ENCODE results near the gene ACTR5. TPM values are rescaled to one million over a fixed set of nuclear protein-coding genes. Genes with fewer than 3 reads are reported as not detected.

Gene ACTR5
- total RNA-seq, 2 experiments from 2014 or later = 7.1 to 7.4 TPM

DNA sequence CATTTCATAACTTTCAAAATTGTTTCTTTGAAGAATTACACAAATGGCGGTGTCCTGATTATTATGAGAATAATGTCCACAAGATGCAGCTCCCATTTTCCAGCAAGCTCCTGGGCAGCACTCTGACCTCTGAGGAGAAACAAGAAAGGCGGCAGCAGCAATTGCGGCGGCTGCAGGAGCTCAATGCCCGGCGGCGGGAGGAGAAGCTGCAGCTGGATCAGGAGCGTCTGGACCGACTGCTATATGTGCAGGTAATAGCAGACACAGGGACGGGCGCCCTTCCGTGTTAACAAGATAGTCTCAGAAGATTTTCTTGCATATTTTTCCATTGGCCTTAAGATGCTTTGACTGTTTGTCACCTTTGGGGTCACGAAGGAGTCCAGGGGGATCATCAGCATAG is 6.7 kb downstream of the ACTR5 start:
- ATAC-seq = no peak
- POLR2A ChIA-PET = no interaction called here
- intact Hi-C loops (cut with micrococcal nuclease) = no loop called here

DNA sequence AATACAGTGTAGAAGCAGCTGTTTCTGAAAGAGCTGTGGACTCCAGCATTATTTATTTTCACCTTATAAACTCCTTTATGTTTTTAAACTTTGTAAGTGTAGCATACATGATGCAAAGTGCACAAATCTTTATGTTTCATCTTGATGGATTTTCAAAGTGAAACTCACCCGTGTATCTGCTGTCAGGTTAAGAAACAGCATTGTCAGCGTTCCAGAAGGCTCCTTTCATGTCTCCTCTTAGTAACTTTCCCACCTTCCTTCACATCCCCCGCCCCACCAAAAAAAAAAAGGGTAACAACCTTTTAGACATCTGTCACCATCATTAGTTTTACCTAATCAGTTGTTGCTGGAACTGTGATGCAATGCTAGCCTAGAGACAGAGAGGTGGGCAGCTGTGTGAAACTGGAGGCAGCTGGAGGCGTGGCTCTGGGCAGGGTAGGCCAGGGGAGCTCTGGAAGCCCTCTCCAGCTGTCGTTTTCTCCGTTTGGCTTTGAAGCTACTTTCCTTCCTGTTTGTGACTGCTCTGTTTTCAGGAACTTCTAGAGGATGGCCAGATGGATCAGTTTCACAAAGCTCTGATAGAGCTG is 7.2 kb downstream of the ACTR5 start:
- CTCF ChIA-PET = interaction anchor here (1.0 to 8.4 kb wide), 3 partner anchors 35 to 110 kb away, joined by 4 to 110 read pairs (median 5); no protein-coding TSS in a partner anchor
- no peaks in the 10 kb centered on the region for H3K27me3 Mint-ChIP-seq
- peaks cover 32% of the 10 kb centered on the region for H3K36me3 Mint-ChIP-seq (ENCODE audit: low read depth)
- POLR2A ChIA-PET = no interaction called here
- no peak overlapping the region for H3K27ac Mint-ChIP-seq
- TF ChIP-seq, protein P1, sequence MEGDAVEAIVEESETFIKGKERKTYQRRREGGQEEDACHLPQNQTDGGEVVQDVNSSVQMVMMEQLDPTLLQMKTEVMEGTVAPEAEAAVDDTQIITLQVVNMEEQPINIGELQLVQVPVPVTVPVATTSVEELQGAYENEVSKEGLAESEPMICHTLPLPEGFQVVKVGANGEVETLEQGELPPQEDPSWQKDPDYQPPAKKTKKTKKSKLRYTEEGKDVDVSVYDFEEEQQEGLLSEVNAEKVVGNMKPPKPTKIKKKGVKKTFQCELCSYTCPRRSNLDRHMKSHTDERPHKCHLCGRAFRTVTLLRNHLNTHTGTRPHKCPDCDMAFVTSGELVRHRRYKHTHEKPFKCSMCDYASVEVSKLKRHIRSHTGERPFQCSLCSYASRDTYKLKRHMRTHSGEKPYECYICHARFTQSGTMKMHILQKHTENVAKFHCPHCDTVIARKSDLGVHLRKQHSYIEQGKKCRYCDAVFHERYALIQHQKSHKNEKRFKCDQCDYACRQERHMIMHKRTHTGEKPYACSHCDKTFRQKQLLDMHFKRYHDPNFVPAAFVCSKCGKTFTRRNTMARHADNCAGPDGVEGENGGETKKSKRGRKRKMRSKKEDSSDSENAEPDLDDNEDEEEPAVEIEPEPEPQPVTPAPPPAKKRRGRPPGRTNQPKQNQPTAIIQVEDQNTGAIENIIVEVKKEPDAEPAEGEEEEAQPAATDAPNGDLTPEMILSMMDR (IDR thresholded peaks at IDR 0.05) = no peak
- no peaks in the 10 kb centered on the region for H3K9me3 Mint-ChIP-seq
- ATAC-seq = no peak
- H3K4me3 Mint-ChIP-seq = no peak overlapping the region
- H3K4me1 Mint-ChIP-seq (ENCODE audit: low read depth) = peaks cover 3% of the 10 kb centered on the region
- DNase-seq = no peak
- intact Hi-C loops (cut with micrococcal nuclease) = no loop called here

More for the DNA sequence above, 6.7 kb downstream of the ACTR5 start:
- Mint-ChIP-seq H3K36me3 (ENCODE audit: low read depth) (peaks cover 30% of the 10 kb centered on the region), H3K4me3 (no peak overlapping the region), H3K9me3 (no peaks in the 10 kb centered on the region), H3K27ac (no peak overlapping the region), H3K27me3 (no peaks in the 10 kb centered on the region), H3K4me1 (ENCODE audit: low read depth) (peaks cover 8% of the 10 kb centered on the region)
- CTCF ChIA-PET = interaction anchor here (1.6 to 8.4 kb wide), 2 partner anchors 35 to 110 kb away, joined by 5 to 110 read pairs; no protein-coding TSS in a partner anchor
- DNase-seq = no peak
- TF ChIP-seq, protein P1 (IDR thresholded peaks at IDR 0.05) = no peak

DNA sequence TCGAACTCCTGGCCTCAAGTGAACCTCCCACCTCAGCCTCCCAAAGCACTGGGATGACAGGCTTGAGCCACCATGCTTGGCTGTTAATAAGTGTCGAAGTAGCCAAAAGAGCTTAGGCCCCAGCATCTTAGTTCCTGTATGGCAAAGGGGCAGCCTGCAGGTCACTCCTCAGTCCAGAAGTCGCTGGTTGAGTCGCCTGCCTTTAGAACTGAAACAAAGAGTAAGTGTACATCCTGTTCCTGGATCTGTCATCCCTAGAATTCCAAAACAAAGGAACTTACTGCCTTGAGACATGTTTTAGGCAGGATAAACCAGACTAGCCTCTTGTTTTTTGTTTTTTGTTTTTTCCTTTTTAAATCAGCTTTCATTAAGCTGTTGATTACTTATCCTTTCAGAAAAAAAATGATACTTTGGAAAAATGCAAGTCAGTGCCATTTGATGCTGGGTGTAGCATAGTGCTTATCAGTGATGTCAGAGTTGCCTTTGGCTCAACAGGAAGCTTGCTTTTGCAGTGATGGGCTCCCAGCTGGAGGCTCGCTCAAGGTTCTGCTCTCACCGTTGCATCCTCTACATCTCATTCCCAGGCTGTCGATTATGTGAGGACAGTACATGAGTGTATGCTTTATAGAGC is 9.0 kb downstream of the ACTR5 start:
- no peak overlapping the region for H3K4me3 Mint-ChIP-seq
- H3K27me3 Mint-ChIP-seq = no peaks in the 10 kb centered on the region
- H3K27ac Mint-ChIP-seq = no peak overlapping the region
- no peaks in the 10 kb centered on the region for H3K4me1 Mint-ChIP-seq (ENCODE audit: low read depth)
- ChIA-PET POLR2A (interaction anchor here (1.1 kb wide), 1 partner anchor 135 kb away, joined by 3 read pairs; no protein-coding TSS in a partner anchor), CTCF (interaction anchor here (0.7 to 1.2 kb wide), 2 partner anchors 136 to 212 kb away, joined by 3 read pairs; no protein-coding TSS in a partner anchor)
- peaks cover 44% of the 10 kb centered on the region for H3K36me3 Mint-ChIP-seq (ENCODE audit: low read depth)
- ATAC-seq (no peak), DNase-seq (no peak)
- TF ChIP-seq, protein P1 (IDR thresholded peaks at IDR 0.05) = no peak
- no peaks in the 10 kb centered on the region for H3K9me3 Mint-ChIP-seq
- intact Hi-C loops (cut with micrococcal nuclease) = no loop called here

DNA sequence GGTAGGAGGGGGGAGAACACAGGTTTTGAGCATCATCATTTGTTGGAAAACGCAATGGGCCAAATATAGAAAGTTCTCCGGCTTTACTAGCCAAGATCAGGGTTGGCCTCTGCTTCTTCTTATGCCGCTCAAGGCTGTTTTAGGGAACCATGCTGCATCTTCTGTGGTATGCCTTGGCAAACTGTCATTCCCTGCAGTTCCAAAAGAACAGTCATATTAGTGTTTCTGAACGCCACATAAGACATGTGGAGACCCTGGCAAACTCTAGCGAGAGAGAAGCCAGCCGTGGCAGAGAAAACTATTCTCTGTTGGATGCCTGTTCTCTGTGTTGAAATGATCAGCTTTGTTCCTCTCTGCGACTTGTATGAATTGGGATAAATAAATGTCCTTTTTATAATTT is 10.8 kb downstream of the ACTR5 start:
- ATAC-seq (no peak), DNase-seq (no peak)
- Mint-ChIP-seq H3K4me1 (ENCODE audit: low read depth) (peaks cover 10% of the 10 kb centered on the region), H3K36me3 (ENCODE audit: low read depth) (peaks cover 44% of the 10 kb centered on the region), H3K27ac (no peak overlapping the region), H3K27me3 (no peaks in the 10 kb centered on the region), H3K4me3 (no peak overlapping the region), H3K9me3 (no peaks in the 10 kb centered on the region)
- POLR2A ChIA-PET = interaction anchor here (1.0 to 1.1 kb wide), 2 partner anchors 9 to 10 kb away, joined by 4 to 5 read pairs; partner anchors contain the start of gene ACTR5
- CTCF ChIA-PET = interaction anchor here (5.0 kb wide), 1 partner anchor 8 kb away, joined by 38 read pairs; no protein-coding TSS in a partner anchor
- intact Hi-C loops (cut with micrococcal nuclease) = no loop called here
- TF ChIP-seq, protein P1 (IDR thresholded peaks at IDR 0.05) = no peak

DNA sequence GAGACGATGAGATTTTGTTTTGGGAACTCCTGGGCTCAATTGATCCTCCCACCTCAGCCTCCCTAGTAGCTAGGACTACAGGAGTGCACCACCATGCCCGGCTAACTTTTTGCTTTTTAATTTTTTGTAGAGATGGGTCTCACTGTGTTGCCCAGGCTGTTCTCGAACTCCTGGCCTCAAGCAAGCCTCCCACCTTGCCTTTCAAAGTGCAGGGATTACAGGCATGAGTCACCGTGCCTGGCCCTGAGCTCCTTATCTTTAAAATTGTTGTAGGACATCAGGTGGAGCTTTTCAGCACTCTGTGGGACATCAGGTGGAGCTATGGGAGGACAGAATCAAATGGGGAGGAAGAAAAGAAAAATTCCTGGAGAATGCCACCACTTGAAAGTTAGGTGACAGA is 12.7 kb downstream of the ACTR5 start:
- DNase-seq (no peak), ATAC-seq (no peak)
- Mint-ChIP-seq H3K27me3 (no peaks in the 10 kb centered on the region), H3K4me1 (ENCODE audit: low read depth) (peaks cover 20% of the 10 kb centered on the region), H3K9me3 (no peaks in the 10 kb centered on the region), H3K36me3 (ENCODE audit: low read depth) (peaks cover 34% of the 10 kb centered on the region), H3K4me3 (no peak overlapping the region), H3K27ac (no peak overlapping the region)
- TF ChIP-seq, protein P1 (IDR thresholded peaks at IDR 0.05) = no peak
- ChIA-PET CTCF (interaction anchor here (1.0 to 5.0 kb wide), 3 partner anchors 10 to 30 kb away, joined by 3 to 38 read pairs (median 5); no protein-coding TSS in a partner anchor), POLR2A (no interaction called here)
- intact Hi-C loops (cut with micrococcal nuclease) = no loop called here
